ENCODE results near the gene CALHM6.

Gene CALHM6

DNA sequence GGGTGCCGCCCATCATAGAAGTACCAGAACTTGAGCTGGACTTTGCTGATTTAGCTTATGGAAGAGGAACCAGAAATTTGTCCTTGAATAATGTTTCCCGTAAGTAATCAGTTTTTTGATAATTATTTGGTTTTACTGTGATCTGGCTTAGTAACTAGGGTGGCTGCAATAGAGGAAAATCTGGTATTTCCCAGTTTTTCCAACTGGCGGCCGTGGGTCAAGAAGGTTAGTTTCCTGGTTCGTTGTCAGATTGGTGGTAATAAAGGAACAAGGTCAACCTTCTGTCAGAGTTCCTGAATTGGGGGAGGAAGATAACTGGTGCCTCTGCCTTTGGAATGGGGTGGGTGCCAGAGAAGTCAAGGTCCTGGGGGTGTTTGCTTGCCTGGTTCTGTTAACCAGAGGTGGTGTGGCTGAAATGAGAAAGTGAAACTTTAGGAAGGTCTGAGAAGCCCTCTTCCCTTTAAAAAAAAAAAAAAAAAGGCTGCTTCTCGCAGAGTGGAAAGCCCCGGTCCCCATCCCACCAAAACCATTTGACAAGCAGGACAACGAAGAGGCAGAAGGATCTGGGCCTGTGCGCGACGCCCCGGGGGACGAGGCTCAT is at the start of gene CALHM6:
Gene CALHM6 (plus strand): TSS at position 45 of the 601 bp plus-strand sequence. CDS start 555 bp downstream, at position 600.
- DNase-seq, result no peak

DNA sequence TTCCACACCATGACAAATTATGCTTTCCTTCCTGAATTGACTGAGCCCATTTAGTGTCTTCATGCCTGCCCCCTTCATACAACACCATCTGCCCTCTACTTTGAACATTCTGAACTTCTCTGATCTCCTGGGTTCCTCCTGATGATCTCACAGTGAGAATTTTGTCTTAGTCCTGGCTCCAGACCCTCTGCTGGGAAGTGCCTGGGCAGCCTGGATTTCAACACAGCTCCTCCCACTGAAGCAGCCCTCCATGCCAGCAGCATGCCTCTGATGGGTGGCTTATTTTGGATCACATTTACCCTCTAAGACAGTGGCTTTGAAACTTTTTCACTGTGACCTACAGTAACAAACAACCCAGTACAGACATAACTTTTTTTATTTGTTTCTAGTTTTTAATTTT is 48.9 kb upstream of the CALHM6 start:
- no peak for DNase-seq

- DNase-seq, result no peak
Measured at GRCh38 chr6:116413357-116413756, 47.8 kb upstream of the CALHM6 start.

DNA sequence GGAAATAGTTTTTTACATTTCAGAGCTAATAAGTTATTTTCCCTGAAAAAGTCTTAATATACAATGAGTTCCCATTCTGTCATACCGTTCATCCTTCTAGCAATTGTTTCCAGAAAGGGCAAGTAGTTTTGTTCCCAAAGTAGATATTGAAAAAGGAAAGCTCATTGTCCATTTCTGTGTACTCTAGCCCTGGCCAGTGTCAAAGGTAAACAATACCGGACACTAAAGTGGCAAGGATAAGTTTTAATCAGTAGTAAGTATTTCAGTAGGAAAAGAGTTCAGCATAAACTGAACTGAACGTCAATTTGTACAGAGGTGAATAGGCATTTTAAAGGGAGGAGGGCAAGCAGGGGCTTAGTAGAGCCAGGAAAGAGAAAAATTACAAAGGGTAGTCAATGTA is 43.5 kb upstream of the CALHM6 start:
- no peak for DNase-seq

DNA sequence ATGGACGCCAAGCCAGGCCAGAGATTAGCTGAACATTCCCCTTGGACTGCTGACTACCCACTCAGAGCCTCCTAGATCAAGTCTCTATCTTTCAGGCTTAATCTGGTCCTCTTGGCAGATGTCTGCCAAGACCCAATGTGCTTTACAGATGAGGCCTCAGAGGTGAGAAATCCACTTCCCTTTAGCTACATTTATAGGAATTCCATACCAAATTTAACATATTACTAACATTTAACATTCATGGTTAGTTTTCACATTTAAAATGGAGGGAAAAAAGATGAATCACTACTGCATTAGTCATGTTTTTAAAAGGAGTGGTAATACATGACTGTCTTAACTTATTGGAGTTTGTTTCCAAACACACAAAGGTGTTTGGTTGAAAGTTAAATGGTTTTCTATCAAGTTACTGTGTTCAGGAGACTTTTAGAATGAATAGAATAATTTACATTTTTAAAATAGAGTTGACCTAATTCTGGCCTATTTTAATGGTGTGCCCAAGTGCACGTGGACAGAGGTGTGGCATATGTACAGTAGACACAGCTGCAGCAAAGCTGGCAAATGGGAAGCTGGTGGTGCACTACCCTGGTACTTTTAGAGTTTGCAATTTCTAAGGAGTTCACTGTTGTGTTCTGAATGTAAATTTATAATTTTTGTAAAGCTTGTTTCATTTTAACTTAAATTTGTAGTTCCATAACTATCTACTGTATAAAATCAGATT is 41.9 kb upstream of the CALHM6 start:
- no peak for DNase-seq

DNA sequence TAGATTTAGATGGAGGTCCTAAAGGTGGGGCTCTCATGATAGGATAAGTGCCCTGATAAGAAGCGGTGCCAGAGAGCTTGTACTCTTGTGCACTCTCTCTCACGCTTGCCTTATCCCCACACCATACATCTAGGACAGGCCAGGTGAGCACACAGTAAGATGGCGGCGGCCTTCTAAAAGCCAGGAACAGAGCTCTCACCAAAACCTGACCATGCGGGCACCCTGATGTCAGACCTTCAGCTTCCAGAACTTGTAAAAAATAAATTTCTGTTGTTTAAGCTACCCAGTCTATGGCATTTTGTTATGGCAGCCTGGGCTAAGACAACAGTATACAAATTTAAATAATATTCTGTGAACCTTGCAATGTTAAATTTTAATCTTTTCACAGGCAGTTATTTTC is 40.8 kb upstream of the CALHM6 start:
- no peak for DNase-seq

DNA sequence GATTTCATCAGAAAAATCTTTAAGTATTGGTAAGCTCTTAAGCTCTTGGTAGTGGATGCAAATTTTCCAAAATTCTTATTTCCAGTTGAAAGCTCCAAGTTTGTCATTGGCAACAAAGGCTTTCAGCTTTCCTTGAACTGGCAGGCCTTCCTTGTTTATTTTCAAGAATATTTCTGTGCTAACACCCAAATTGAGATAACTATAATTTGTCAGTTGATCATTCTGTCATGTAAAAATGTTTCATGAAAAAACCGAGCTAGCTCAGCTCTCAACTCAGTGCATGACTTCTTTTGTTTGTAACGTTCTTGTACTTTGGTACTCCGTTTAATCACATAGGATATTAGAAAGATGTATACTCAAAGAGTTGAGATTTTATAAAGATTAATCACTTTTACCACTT is 38.9 kb upstream of the CALHM6 start:
- no peak for DNase-seq

DNA sequence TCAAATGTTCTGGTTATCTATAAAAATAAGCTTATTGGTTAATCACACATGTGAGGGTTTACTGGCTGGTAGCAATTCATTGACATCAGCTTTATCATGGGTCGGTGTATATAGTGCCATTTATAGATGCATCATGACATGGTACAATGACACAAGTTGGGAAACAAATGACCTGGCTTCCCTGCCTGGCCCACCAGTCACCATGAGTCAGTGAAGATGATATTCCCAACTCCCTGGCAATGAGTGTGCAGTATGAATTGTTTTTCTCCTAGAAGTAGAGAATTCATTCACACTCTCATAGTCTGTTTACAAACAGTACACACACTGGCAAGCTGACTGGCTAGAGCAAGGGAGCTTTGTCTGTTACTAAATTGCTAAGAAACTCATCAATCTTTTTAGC is 37.2 kb upstream of the CALHM6 start:
- no peak for DNase-seq

DNA sequence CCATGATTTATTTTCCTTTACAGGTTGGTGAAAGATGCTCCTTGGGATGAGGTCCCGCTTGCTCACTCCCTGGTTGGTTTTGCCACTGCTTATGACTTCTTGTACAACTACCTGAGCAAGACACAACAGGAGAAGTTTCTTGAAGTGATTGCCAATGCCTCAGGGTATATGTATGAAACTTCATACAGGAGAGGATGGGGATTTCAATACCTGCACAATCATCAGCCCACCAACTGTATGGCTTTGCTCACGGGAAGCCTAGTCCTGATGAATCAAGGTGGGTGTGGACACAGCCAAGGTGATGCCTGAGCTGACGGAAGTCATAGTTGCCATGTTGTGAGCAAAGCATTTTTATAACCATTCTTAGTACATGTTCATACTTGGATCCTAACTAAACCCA is 34.6 kb upstream of the CALHM6 start:
- no peak for DNase-seq

DNA sequence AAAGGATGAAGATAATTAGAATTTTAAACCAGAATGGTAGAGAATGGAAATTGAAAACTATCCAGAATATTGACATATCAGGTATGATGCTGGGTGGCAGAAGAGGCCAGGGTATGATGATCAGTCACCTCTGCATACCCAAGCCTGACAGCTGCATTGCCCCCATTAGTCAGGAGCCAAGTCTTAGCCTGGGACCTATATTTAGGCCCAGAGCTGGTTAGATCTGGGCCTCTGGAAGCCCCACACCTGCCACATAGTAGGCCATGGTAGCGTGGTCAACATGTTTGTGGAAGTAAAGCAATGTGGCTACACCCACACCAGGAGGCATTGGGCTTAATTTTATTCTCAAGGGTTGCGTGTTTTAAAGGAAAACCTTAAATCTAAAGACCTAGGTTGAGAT is 32.1 kb upstream of the CALHM6 start:
- DNase-seq, result no peak

GRCh38 chr6:116430860-116431259 is 30.3 kb upstream of the CALHM6 start:
- no peak for DNase-seq

DNA sequence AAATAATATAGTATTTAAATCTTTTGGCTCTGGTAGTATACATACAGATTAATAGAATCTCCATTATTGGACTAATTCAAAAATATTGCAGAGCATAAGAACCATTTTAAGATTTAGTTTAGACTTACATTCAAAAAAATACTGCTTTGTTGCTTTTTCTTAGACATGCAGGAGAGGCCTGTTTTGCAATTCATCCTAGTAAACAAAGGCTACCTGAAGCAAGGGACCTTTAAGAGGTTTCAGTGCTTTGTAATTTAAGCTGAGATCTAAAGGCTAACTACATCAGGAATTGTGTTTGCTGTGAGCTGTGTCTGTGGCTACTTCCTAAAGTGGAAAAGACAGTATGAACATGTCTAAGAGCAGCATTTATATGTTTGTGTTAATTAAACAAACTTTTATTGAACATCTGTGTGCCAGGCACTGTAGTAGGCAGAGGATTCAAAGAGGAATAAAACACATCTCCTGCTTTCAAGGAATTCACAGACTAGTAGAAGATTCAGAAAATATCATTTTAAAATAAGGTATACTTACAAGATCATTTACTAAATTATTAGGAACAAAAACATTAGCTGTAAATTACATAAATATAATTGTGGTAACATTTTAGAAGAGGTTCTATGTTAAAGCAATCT is 29.1 kb upstream of the CALHM6 start:
- DNase-seq, result no peak

DNA sequence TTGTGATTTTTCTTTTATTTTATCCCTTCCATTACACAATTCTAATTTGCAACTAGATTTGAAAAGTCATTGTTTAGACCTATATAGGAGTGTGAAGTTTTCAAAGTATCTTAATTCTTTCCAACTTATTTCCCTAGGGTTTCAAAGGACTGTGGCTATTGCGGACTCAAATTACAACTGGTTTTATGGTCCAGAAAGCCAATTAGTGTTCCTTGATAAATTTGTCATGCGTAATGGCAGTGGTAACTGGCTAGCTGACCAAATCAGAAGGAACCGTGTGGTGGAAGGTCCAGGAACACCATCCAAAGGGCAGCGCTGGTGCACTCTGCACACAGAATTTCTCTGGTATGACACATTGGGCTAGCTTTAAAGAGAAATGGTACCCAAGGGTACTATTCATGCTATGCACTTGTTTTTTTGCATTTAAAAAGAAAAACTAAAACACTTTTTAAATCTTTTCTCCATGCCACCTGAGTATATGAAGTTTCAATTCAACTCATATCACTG is 27.9 kb upstream of the CALHM6 start:
- DNase-seq, result no peak

DNA sequence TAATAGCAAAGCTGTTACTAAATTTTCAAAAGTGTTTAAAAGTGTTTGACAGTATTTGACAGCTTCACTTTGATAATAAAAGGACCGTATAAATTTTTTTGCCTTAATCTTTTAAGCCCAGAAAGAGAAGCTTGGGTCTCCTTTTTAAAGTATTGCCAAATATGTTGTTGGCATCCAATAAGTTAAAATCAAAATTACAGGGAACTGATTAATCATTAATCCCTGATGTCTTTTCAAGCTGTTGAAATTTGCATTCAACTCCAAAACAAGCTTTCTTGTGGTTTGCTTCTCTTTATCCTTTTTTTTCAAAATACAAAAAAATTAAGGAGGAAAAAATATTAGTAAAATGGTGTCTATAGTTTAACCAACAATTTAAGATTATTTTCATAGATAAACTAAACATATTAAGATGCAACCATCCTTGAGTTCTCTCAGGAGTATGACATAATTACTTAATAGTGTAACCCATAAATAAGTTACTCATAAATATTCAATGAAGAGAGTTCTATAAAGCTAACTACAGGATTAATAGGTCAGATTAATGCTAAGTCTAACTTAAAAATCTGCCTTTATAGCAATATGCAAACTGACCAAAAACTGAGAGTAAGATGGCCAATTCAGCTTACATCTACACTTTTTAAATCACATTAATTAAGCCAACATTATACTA is 27.0 kb upstream of the CALHM6 start:
- no peak for DNase-seq

- DNase-seq, result no peak
Measured at GRCh38 chr6:116436586-116436985, 24.6 kb upstream of the CALHM6 start.

DNA sequence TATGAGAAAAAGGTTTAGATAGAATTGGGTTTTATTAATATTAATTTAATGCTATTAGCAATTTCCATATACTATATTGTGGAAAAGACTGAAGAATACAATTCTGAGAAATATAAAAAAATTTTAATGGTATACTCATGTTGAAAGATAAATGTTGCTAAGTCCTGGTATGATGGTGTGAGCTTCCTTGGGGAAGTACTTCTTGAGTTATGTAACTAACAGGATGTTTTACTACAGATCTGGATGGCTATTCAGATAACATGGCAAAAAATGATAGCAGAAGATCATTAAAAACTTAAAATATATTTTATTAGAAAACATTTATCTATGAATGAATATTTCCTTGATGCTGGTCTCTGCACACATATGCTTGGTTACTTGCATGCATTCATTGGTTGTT is 23.5 kb upstream of the CALHM6 start:
- no peak for DNase-seq

- DNase-seq, result no peak
Measured at GRCh38 chr6:116438590-116439448, 22.4 kb upstream of the CALHM6 start.

DNA sequence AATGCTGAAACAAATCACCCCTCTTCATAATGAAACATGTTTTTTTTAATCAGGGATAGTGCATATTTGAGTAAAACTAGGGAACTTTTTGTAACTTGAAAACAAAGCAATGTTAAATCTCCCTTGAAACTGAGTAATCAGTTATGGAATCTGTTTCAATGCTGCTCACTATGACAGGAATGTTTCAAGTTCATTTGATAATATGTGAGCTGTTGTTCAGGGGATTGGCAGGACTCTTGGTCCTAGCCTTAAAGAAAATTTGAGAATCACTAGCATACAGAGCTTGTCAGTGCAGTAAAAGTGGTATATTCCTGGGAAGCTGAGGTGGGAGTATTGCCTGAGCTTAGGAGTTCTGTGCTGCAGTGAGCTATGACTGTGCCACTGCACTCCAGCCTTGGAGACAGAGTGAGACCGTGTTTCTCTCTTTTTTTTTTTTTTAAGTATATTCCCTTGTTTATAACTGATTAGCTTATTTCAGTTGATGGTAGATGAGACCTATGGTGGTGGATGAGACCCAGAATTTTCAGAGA is 21.6 kb upstream of the CALHM6 start:
- no peak for DNase-seq

- DNase-seq, result no peak
Measured at GRCh38 chr6:116443105-116443504, 18.1 kb upstream of the CALHM6 start.

DNA sequence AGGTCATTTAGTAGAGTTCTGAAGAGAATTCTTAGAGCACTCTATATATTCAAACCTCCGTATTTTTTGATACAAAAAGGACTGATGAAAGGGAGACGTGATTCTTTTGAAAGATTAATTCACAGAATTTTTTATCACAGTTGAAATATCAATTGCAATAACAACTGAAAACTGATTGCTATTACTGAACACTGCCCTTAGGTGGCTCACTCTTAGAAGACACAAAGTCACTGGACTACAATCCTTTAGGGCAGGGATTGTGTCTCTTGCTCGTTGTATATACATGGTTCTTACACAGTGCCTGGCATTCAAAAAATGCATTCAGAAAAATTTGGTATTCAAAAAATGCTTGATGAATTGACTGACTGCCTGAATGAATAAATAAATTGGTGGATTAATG is 17.1 kb upstream of the CALHM6 start:
- no peak for DNase-seq

GRCh38 chr6:116444575-116444974 is 16.6 kb upstream of the CALHM6 start:
- no peak for DNase-seq

DNA sequence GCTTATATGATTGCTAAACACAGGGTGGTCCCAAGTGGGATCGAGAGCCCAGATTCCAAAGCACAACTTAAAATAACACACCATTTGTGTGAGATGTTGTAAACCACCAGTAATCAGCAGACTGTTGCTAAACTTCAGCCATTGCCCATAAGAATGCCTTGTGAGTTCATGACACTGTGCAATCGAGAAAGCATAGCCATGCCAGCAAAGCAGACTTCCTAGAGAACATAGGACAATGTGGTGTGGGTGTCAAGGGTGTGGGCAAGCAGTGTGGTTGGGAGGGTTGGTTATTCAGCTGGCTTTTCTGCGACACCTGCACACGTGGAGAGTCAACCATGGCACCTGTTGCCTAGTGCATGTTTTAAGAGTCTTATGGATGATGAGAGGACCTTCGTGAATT is 16.1 kb upstream of the CALHM6 start:
- no peak for DNase-seq

All from NCI-H446 (cell line).